GM10248 (cell line): Measurements from ENCODE around the gene PARP16.
A peak's percentile ranks its signal among the peaks of the same experiment; 100 is the strongest.

ENCODE experiments used
- CTCF ChIA-PET: fragments of 300-600 bp; sonication (Branson Sonifier 250); formaldehyde crosslinking; extraction: SDS; loops from one replicate; lab custom pipeline; 2021; ENCODE audit warnings: antibody characterized with exemption; lab: Yijun Ruan, JAX
- POLR2A ChIA-PET: fragments of 350-650 bp; sonication (Branson Sonifier 250); formaldehyde crosslinking; extraction: SDS; loops from one replicate; lab custom pipeline; 2020; ENCODE audit warnings: antibody characterized with exemption; lab: Yijun Ruan, JAX
- DNase-seq: peaks from one replicate; pipeline ENCODE4 v3.0.0; 2012; ENCODE audit errors: extremely low spot score
- TF ChIP-seq, protein P1 (sequence below): IDR thresholded peaks from 2 replicates; pipeline ENCODE4 v1.5.1; 2012; ENCODE audit warnings: mild to moderate bottlenecking, low read depth; ENCODE audit errors: extremely low read depth, missing control alignments, control extremely low read depth

The PARP16 gene

DNA sequence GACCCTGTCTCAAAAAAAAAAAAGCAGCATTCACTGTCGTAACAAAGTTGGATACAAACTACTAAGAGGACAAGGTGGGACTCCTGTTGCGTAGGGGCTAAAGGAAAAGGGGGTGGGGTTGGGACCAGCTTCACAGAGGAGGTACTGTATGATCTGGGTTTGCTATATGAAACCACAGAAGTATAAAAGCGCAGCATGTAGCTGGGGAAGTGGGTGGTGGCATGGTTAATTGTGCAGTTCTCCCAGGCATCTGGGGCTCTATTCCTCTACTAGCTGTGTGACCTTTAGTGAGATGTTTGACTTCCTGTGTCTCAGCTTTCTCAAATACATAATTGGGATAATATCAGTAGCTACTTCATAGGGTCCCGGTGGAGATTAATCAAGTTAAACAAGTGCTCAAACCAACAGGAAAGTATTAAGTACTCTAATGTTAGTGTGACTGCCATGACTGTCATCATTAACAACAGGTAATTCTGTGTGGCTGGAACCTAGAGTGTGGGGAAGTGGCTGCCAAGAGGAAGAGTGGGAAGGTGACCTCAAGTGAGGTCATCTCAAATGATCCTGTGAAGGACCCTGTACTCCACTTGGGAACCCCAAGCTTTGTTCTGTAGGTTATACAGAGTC is 11.5 kb downstream of the PARP16 start:
- DNase-seq, result no peak
- POLR2A ChIA-PET, result interaction anchor here (1.1 kb wide), 1 partner anchor 91 kb away, joined by 3 read pairs; no protein-coding TSS in a partner anchor
- TF ChIP-seq, protein P1, sequence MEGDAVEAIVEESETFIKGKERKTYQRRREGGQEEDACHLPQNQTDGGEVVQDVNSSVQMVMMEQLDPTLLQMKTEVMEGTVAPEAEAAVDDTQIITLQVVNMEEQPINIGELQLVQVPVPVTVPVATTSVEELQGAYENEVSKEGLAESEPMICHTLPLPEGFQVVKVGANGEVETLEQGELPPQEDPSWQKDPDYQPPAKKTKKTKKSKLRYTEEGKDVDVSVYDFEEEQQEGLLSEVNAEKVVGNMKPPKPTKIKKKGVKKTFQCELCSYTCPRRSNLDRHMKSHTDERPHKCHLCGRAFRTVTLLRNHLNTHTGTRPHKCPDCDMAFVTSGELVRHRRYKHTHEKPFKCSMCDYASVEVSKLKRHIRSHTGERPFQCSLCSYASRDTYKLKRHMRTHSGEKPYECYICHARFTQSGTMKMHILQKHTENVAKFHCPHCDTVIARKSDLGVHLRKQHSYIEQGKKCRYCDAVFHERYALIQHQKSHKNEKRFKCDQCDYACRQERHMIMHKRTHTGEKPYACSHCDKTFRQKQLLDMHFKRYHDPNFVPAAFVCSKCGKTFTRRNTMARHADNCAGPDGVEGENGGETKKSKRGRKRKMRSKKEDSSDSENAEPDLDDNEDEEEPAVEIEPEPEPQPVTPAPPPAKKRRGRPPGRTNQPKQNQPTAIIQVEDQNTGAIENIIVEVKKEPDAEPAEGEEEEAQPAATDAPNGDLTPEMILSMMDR, result no peak
- CTCF ChIA-PET, result interaction anchor here (0.9 to 3.6 kb wide), 4 partner anchors 11 to 95 kb away, joined by 3 to 18 read pairs (median 3); partner anchors contain the start of gene PARP16

DNA sequence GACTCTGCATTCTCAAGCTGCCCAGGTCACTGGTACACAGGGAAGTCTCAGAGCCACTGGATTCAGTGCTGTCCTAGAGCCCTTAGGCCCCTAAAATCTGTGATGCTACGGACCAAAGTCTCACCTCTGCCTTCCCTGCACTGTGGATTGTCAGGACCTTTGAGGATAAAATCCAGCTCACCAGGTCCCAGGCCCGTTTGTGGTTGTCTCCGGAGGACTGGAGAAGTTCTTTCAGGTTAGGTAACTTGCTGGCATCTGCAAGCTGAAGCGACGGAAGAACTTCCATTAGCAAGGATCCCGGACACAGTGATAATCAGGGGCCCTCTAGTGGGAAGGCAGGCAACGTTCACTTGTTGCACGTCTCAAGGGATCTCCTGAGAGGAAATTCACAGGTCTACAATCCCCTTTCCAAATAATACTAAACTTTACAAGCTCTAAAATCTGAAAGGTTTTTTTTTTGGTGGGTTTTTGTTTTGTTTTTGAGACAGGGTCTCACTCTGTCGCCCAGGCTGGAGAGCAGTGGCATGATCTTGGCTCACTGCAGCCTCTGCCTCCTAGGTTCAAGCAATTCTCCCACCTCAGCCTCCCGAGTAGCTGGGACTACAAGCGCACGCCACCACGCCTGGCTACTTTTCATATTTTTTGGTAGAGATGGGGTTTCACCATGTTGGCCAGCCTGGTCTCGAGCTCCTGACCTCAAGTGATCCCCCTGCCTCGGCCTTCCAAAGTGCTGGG is 15.7 kb downstream of the PARP16 start:
- TF ChIP-seq, protein P1, result peak; percentile 57
- POLR2A ChIA-PET, result interaction anchor here (1.3 kb wide), 1 partner anchor 34 kb away, joined by 4 read pairs; the partner anchor contains the start of gene RNU5B-1
- DNase-seq, result peak; percentile 52
- CTCF ChIA-PET, result interaction anchor here (0.7 to 4.1 kb wide), 17 partner anchors 10 to 237 kb away, joined by 3 to 26 read pairs (median 5); partner anchors contain the start of genes CILP, CLPX and PARP16

DNA sequence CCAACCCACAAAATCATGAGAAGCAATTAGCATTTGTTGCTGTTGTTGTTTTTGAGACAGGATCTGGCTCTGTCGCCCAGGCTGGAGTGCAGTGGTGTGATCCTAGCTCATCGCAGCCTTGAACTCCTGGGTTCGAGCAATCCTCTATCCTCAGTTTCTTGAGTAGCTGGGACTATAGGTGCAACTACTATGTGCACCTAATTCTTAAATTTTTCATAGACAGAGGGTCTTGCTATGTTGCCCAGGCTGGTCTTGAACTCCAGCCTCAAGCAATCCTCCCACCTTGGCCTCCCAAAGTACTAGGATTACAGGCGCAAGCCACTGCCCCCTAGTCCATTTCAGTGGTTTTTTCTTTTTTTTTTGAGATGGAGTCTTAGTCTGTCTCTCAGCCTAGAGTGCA is 18.3 kb downstream of the PARP16 start:
- DNase-seq, result no peak
- ChIA-PET CTCF (interaction anchor here (0.7 to 4.0 kb wide), 3 partner anchors 10 to 60 kb away, joined by 3 to 15 read pairs (median 5); partner anchors contain the start of gene PARP16), POLR2A (interaction anchor here (0.6 kb wide), 1 partner anchor 36 kb away, joined by 4 read pairs; the partner anchor contains the start of gene RNU5B-1)
- TF ChIP-seq, protein P1, result no peak

DNA sequence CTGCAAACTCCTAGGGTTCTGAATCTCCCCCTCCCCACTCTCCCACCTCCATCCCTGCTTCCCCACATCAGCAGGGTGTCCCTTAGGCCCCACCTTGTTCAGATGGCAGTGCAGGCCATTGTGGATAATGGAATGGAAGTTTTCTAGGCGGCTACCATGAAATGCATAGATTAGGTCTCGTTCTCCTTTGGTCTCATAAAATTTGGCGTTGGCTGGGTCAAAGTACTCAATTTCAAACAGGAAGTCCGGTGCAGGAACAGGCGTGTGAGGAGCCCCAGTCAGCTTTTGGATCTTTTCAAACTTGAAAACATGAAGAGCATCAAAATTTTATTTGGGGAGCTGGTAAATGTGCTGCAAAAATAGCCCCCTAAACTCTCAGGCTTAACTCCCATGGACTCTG is 20.2 kb downstream of the PARP16 start:
- POLR2A ChIA-PET, result no interaction called here

DNA sequence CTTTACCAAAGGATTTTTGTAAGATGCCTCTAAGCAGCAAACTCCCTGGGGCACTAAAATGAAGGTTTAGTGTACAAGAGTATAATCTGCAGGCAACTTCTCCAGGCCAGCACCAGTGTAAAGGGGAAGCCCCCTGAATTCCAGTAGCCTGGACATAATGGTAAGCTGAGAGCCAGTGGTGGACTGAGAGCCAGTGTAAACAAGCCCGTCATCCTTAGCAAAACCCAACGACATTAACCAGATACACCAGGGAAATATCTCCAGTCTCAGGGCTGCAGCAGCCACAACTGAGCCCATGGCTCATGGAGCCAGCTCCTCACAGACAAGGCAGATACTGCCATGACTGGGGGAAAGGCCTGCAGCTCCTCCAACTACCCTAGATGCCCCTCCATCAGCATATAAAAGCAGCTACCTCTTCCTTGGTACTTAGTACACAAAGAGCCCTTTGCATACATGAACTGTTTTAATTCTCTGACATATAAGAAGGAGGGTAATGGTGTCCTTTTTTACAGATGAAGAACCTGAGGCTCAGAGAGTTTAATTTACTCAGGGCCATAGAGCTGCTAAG is 21.7 kb downstream of the PARP16 start:
- TF ChIP-seq, protein P1, result no peak
- POLR2A ChIA-PET, result interaction anchor here (1.8 kb wide), 1 partner anchor 40 kb away, joined by 7 read pairs; the partner anchor contains the start of gene RNU5B-1
- no peak for DNase-seq
- CTCF ChIA-PET, result interaction anchor here (1.2 to 2.7 kb wide), 3 partner anchors 16 to 54 kb away, joined by 3 to 7 read pairs (median 5); partner anchors contain the start of gene CILP

More for the DNA sequence above, 20.2 kb downstream of the PARP16 start:
- no peak for DNase-seq
- CTCF ChIA-PET, result interaction anchor here (2.7 kb wide), 1 partner anchor 17 kb away, joined by 7 read pairs; no protein-coding TSS in a partner anchor
- TF ChIP-seq, protein P1, result no peak

DNA sequence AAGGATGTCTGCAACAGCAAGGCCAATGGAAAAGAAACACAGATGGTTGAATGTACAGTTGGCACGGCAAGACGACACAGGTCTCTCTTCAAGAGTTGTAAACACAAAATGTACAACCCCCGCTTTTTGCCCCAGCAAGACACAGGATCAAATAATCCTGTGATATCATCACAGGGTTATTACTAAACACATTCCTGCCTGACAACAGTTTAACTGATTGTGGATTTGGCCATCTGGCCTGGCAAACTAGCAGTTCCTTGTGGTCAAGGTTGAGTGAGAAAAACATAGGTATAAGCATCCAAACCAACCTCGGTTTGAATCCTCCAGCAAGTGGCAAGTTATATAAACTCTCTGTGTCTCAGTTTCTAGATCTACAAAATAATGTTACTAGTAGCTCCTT is 23.4 kb downstream of the PARP16 start:
- CTCF ChIA-PET, result no interaction called here
- TF ChIP-seq, protein P1, result no peak
- POLR2A ChIA-PET, result no interaction called here
- no peak for DNase-seq
